ENCODE measurements around the gene FAM118A. TPM values are rescaled to one million over a fixed set of nuclear protein-coding genes. Genes with fewer than 3 reads are reported as not detected.

Gene FAM118A
- total RNA-seq, 1 donor from 2014 or later, result 18.3 TPM

DNA sequence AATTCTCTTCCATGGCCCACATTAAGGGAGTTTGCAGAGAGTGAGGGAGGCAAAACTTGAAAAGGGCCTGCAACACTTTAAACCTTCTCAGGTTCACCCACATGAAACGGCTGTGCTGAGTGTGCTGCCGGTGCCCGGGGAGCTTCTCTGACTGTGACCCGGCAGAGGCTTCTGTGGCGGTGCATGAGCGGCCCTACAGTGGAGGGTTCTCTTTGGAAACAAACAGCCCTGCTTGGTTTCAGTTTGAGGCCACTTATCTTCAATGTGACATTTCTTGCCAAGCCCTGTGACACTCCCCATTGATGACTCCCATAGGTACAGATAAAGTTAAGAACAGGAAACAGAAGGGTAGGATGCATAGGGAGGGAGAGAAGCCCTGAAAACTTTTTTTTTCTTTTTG is 31.8 kb downstream of the FAM118A start:
- H3K27me3 ChIP-seq (ENCODE audit: insufficient read depth, low read length), result no peaks in the 10 kb centered on the region
- TF ChIP-seq, protein P1, sequence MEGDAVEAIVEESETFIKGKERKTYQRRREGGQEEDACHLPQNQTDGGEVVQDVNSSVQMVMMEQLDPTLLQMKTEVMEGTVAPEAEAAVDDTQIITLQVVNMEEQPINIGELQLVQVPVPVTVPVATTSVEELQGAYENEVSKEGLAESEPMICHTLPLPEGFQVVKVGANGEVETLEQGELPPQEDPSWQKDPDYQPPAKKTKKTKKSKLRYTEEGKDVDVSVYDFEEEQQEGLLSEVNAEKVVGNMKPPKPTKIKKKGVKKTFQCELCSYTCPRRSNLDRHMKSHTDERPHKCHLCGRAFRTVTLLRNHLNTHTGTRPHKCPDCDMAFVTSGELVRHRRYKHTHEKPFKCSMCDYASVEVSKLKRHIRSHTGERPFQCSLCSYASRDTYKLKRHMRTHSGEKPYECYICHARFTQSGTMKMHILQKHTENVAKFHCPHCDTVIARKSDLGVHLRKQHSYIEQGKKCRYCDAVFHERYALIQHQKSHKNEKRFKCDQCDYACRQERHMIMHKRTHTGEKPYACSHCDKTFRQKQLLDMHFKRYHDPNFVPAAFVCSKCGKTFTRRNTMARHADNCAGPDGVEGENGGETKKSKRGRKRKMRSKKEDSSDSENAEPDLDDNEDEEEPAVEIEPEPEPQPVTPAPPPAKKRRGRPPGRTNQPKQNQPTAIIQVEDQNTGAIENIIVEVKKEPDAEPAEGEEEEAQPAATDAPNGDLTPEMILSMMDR (IDR thresholded peaks at IDR 0.05; ENCODE audit: insufficient read depth, low read depth, low read length), result no peak
- TF ChIP-seq EZH2 (IDR thresholded peaks at IDR 0.05; ENCODE audit: insufficient read depth, low read length), result no peak
- Mint-ChIP-seq H3K4me3 (ENCODE audit: unreplicated experiment) (no peak overlapping the region), H3K27ac (ENCODE audit: unreplicated experiment) (no peak overlapping the region), H3K36me3 (ENCODE audit: low read depth, unreplicated experiment) (peaks cover 16% of the 10 kb centered on the region), H3K4me1 (ENCODE audit: low read depth, unreplicated experiment) (no peaks in the 10 kb centered on the region), H3K9me3 (ENCODE audit: unreplicated experiment) (no peaks in the 10 kb centered on the region), H3K27me3 (ENCODE audit: low read depth, unreplicated experiment) (no peaks in the 10 kb centered on the region)
- no peak for FAIRE-seq
- no peaks in the 10 kb centered on the region for H3K9me3 ChIP-seq (ENCODE audit: insufficient read depth, low read depth, low read length)
- no peak overlapping the region for H3K9ac ChIP-seq (ENCODE audit: low read length)
- no peak for DNase-seq (ENCODE audit: low read depth)
- no peak overlapping the region for H2AFZ ChIP-seq (ENCODE audit: low read depth, low read length)
- H3K4me3 ChIP-seq (ENCODE audit: insufficient read depth, low read depth, low read length), result no peak overlapping the region
- H3K27ac ChIP-seq (ENCODE audit: low read depth, low read length), result no peak overlapping the region
- H3K36me3 ChIP-seq (ENCODE audit: insufficient read depth, low read length), result peaks cover 2% of the 10 kb centered on the region
- peaks cover 7% of the 10 kb centered on the region for H3K4me1 ChIP-seq (ENCODE audit: insufficient read depth, low read length)
- H3K4me2 ChIP-seq (ENCODE audit: low read length), result no peak overlapping the region
- no peaks in the 10 kb centered on the region for H3K79me2 ChIP-seq (ENCODE audit: insufficient read depth, low read length)
- no peaks in the 10 kb centered on the region for H4K20me1 ChIP-seq (ENCODE audit: insufficient read depth, low read length)

- FAIRE-seq (no peak), DNase-seq (ENCODE audit: low read depth) (no peak)
- Histone ChIP-seq H3K9ac (ENCODE audit: low read length) (no peak overlapping the region), H3K9me3 (ENCODE audit: insufficient read depth, low read depth, low read length) (no peaks in the 10 kb centered on the region), H3K36me3 (ENCODE audit: insufficient read depth, low read length) (peaks cover 2% of the 10 kb centered on the region), H3K27ac (ENCODE audit: low read depth, low read length) (no peak overlapping the region), H3K27me3 (ENCODE audit: insufficient read depth, low read length) (no peaks in the 10 kb centered on the region), H4K20me1 (ENCODE audit: insufficient read depth, low read length) (no peaks in the 10 kb centered on the region), H3K4me3 (ENCODE audit: insufficient read depth, low read depth, low read length) (no peak overlapping the region), H2AFZ (ENCODE audit: low read depth, low read length) (no peak overlapping the region), H3K79me2 (ENCODE audit: insufficient read depth, low read length) (no peaks in the 10 kb centered on the region), H3K4me2 (ENCODE audit: low read length) (no peak overlapping the region), H3K4me1 (ENCODE audit: insufficient read depth, low read length) (no peaks in the 10 kb centered on the region)
- H3K4me3 Mint-ChIP-seq (ENCODE audit: unreplicated experiment), result no peak overlapping the region
- H3K36me3 Mint-ChIP-seq (ENCODE audit: low read depth, unreplicated experiment), result peaks cover 18% of the 10 kb centered on the region
- no peaks in the 10 kb centered on the region for H3K9me3 Mint-ChIP-seq (ENCODE audit: unreplicated experiment)
- TF ChIP-seq, protein P1 (IDR thresholded peaks at IDR 0.05; ENCODE audit: insufficient read depth, low read depth, low read length), result no peak
- TF ChIP-seq EZH2 (IDR thresholded peaks at IDR 0.05; ENCODE audit: insufficient read depth, low read length), result no peak
- H3K27me3 Mint-ChIP-seq (ENCODE audit: low read depth, unreplicated experiment), result no peaks in the 10 kb centered on the region
- no peaks in the 10 kb centered on the region for H3K4me1 Mint-ChIP-seq (ENCODE audit: low read depth, unreplicated experiment)
- no peak overlapping the region for H3K27ac Mint-ChIP-seq (ENCODE audit: unreplicated experiment)
Observed at GRCh38 chr22:45343143-45343542, 33.4 kb downstream of the FAM118A start.

GRCh38 chr22:45344334-45344733 is 34.6 kb downstream of the FAM118A start:
- Mint-ChIP-seq H3K27ac (ENCODE audit: unreplicated experiment) (no peak overlapping the region), H3K9me3 (ENCODE audit: unreplicated experiment) (no peaks in the 10 kb centered on the region), H3K27me3 (ENCODE audit: low read depth, unreplicated experiment) (no peaks in the 10 kb centered on the region), H3K4me3 (ENCODE audit: unreplicated experiment) (no peak overlapping the region), H3K36me3 (ENCODE audit: low read depth, unreplicated experiment) (peaks cover 18% of the 10 kb centered on the region), H3K4me1 (ENCODE audit: low read depth, unreplicated experiment) (no peaks in the 10 kb centered on the region)
- Histone ChIP-seq H3K4me3 (ENCODE audit: insufficient read depth, low read depth, low read length) (no peak overlapping the region), H3K79me2 (ENCODE audit: insufficient read depth, low read length) (no peaks in the 10 kb centered on the region), H3K27ac (ENCODE audit: low read depth, low read length) (no peak overlapping the region), H2AFZ (ENCODE audit: low read depth, low read length) (no peak overlapping the region), H4K20me1 (ENCODE audit: insufficient read depth, low read length) (no peaks in the 10 kb centered on the region), H3K4me2 (ENCODE audit: low read length) (no peak overlapping the region), H3K27me3 (ENCODE audit: insufficient read depth, low read length) (no peaks in the 10 kb centered on the region), H3K9me3 (ENCODE audit: insufficient read depth, low read depth, low read length) (no peaks in the 10 kb centered on the region), H3K4me1 (ENCODE audit: insufficient read depth, low read length) (no peaks in the 10 kb centered on the region), H3K36me3 (ENCODE audit: insufficient read depth, low read length) (peaks cover 2% of the 10 kb centered on the region), H3K9ac (ENCODE audit: low read length) (no peak overlapping the region)
- no peak for TF ChIP-seq EZH2 (IDR thresholded peaks at IDR 0.05; ENCODE audit: insufficient read depth, low read length)
- TF ChIP-seq, protein P1 (IDR thresholded peaks at IDR 0.05; ENCODE audit: insufficient read depth, low read depth, low read length), result no peak
- no peak for FAIRE-seq
- DNase-seq (ENCODE audit: low read depth), result no peak

Data from astrocyte (in vitro differentiated cells and primary cell).